T-helper 2 cell (primary cell): Measurements from ENCODE around the gene TROAP.

Experiments
- DNase-seq, 5 experiments: peaks; one replicate each; pipeline versions ENCODE4 v3.0.0 to v3.0.0-alpha.2; 2012 to 2022

Gene TROAP

DNA sequence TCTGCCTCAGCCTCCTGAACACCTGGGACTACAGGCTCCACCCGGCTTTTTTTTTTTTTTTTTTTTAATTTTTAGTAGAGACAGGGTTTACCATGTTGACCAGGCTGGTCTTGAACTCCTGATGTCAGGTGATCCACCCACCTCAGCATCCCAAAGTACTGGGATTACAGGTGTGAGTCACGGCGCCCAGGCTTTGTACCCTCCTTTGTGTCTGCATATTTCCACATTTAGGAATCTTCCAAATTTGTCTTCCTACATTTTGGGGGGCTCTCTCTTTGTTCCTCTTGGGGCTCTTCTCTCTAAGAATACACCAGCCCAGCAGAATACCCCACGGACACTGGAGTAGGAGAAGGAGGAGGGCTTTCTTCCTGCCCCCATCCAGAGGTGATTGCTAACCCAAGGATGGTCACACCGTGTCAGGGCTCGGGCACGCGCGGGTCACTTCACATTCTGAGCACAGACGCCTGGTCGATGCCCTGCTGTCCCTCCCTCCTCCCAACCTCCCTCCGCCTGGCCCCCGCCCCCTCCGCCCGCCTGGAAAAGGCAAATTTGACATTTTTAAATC is 21.5 kb downstream of the TROAP start:
- no peak for DNase-seq

GRCh38 chr12:49345051-49345824 is 22.2 kb downstream of the TROAP start:
- DNase-seq, result no peak

GRCh38 chr12:49345825-49346658 is 23.0 kb downstream of the TROAP start:
- DNase-seq, result no peak

DNA sequence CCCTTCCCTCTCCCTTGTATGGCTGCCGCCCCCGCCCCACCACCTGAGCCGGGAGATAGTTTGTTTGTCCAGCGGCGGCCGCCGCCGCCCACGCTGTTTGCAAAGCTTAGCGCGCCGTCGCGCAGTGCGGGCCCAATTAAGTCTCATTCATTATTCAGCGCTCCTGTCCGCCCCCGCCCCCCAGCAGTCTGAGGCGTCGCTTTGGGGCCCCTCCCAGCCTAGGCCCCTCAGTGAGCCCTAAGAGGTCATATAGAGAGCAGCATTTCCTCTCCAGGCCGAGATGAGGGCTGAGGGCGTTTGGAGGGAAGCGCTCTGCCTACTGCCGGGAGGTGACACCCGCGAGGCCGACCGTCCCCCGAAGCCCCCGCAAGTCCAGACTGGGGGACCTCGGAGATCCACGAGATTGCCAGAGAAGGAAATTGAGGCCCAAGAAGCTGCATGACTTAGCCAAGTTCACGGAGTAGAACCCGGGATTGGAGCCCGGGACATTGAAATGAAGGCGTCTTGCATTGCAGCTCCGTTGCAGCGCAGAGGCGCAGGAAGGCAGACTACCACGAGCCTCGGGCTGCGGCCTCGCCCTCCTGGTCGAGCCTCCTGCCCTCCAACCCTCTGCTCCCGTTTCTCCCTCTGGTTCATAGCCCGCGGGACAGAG is 23.7 kb downstream of the TROAP start, which contains the start of gene DNAJC22:
TSS of gene DNAJC22 (plus strand) at position 230 of the 652 bp plus-strand sequence. CDS start 1,985 bp downstream, outside the sequence.
- peak in 1 of 5 experiments; percentile 48 for DNase-seq

DNA sequence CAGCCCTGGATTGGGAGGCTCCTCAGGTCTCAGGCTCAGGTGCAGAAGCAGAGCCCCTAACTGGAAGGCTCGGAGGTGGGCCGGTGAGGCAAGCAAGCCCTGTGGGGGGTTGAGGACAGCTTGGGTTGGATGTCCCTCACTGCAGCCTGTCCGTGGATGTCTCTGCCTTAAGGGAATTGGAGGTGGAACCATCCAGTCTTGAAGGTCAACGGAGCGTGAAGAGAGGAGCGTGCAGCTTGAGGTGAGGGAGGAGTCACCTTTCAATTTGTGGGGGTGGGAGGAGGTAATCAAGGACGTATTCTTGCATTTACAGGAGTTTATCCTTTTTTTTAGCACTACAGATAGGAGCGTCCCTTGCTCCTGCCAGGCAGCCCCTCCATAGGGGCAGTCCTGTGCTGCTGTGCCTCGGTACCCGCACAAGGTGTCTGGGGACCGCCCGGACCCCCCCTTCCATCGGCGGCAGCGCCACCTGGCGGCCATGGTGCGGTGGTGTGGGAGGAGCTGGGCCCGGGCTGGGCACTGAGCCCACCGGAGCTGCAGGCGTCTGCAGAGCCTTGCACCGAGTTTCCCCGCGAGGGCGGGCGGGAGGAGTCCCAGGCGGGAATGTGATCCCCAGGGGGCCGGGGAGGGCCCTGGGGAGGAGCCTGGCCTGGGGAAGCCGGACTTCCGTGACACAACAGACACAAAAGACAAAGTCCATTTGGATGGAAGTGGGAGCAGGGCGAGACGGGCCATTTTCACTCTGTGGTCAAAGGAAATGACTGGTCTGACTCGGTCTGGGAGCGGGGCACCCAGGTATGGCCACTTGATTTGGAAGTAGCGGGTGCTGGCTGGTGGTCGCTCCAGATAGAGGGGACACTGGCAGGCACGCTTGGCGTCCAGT is 24.5 kb downstream of the TROAP start:
- peak; percentile 65 to 73 (median 70) for DNase-seq

DNA sequence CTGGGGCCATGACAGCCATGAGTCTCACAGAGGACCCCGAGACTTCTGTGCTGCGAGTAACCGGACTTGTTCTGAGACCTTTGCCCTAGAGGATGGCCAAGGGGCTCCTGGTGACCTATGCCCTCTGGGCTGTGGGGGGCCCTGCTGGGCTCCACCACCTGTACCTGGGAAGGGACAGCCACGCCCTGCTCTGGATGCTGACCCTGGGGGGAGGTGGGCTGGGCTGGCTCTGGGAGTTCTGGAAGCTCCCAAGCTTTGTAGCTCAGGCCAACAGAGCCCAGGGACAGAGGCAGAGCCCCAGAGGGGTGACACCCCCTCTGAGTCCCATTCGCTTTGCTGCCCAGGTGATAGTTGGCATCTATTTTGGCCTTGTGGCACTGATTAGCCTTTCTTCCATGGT is 25.7 kb downstream of the TROAP start:
- DNase-seq, result no peak

DNA sequence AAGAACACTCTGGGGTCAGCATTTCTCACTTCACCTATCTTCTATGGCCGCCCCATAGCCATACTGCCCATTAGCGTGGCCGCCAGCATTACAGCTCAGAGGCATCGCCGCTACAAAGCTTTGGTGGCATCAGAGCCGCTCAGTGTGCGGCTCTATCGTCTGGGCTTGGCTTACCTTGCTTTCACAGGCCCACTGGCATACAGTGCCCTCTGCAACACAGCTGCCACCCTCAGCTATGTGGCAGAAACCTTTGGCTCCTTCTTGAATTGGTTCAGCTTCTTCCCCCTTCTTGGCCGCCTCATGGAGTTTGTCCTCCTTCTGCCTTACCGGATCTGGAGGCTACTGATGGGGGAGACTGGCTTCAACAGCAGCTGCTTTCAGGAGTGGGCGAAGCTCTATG is 26.2 kb downstream of the TROAP start:
- DNase-seq, result no peak

GRCh38 chr12:49352351-49352750 is 29.3 kb downstream of the TROAP start:
- no peak for DNase-seq

DNA sequence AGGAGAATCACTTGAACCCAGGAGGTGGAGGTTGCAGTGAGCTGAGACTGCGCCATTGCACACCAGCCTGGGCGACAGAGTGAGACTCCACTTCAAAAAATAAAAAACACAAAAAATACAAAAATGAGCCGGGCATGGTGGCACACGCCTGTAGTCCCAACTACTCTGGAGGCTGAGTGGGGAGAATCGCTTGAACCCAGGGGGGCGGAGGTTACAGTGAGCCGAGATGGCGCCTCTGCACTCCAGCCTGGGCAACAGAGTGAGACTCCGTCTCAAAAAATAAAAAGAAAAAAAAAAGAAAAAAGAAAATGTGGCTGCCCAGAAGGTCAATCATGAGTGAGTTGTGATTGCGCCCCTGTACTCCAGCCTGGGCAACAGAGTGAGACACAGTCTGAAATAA is 32.9 kb downstream of the TROAP start:
- DNase-seq, result no peak

DNA sequence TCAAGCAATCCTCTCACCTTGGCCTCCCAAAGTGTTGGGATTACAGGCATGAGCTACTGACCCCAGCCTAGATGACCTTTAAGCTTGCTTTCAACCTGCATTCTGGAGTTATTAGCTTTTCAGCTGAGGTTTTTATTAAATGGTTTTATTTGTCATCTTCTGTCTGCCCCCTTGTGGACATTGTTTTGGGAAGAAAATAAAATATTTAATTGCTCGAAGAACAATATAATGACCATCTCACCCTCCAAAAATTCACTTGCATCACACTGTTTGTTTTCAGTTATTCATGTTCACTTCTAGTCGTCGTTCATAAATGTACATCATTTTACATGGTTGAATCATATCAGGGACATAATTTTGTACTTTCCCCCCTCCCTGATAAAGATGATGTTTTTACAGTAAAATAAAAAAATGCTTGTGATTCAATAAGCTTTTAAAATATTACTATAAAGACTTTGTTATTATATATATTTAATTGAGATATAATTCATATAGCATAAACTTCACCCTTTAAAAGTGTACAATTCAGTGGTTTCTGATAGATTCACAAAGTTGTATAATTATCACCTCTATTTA is 34.1 kb downstream of the TROAP start:
- DNase-seq, result no peak

DNA sequence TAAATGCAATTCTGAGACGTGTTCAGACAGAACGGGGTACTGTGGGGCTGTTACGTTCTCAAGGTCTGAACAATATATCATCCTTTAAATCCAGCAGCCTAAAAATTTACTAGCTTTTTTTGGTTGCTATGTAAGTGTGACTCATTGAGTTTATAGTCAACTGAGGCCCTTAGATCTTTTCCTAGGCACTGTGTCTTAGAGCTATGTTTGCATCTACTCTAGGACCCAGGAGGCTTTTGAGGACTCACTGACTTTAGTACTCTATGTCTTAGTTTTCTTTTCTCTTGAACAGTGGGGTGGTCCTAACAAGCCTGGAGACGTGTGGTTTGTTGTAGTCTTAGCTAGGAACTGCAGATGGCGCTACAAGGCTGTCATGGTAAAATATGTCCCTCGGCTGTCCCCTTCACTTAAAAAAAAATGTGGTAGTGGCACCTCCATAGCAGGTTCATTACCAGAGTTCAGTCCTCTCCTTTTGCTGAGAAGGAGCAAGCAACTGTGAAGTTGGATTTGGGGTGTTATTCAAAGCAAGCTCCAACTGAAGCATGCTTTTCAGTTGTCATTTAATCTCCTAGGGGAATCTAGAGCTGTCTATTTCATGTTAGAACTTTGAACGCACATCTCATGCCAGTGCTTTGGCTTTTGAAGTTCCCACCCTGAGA is 35.6 kb downstream of the TROAP start:
- DNase-seq, result peak in 3 of 5 experiments; percentile 34 to 79 (median 47)

- DNase-seq, result no peak
These were observed 36.6 kb downstream of the TROAP start for GRCh38 chr12:49359671-49360070.

DNA sequence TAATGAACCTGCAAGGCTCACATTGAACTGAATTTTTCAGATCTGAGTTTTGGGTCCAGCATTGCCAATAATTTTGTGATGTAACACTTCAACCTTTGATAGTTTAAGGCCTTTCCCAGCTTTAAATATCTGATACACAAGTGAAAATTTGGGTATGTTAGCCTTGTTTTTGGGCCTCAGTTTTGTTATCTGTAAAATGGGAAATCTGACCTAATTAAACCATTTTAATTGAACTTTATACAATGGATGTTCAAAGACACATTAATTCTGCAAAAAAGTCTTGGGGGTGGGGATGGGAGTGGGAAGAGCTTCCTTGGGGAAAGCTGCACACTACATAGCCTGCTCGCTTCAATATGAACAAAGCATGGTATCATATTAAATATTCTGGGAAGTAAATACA is 39.0 kb downstream of the TROAP start:
- no peak for DNase-seq

DNA sequence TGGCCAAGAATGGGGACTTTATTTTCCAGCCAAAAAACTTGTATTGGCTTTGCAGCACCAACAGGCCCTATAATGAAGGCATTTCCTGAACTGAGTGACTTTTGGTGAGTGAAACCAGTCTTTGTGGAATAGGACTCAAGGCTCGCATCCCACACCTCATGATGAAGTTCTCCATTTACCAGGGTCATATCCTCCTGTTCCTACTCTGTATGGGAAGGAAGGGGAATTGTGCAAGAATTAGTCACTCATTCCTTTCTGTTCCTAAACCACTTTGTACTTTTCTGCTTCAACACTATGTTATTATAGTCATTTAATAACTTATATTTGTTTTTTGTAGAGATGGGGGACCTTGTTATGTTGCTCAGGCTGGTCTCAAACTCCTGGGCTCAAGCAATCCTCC is 41.9 kb downstream of the TROAP start:
- DNase-seq, result no peak

- DNase-seq, result no peak
These were observed 42.5 kb downstream of the TROAP start for GRCh38 chr12:49365542-49365941.

DNA sequence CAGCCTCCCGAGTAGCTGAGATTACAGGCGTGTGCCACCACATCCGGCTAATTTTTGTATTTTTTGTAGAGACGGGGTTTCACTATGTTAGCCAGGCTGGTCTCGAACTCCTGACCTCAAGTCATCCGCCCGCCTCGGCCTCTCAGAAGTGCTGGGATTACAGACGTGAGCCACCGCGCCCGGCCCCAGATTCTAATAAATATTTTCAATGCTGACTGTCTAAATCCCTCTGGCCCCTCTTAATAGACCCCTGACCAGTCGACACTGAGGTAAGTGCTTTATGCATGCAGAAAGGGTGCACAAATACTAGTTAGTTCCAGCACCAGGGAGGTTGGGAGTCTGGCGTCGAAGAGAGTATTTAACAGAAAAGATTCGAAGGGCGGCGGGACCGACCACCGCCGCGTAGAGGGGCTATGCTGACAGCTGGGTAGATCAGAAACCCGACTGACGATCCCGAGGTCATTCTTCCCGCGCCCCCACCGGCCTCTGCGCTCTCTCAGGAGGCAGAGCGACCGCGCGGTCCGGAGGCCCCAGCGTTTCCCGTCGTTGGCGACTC is 43.1 kb downstream of the TROAP start:
- no peak for DNase-seq

- peak; percentile 63 to 92 (median 77) for DNase-seq
These were observed 43.8 kb downstream of the TROAP start for GRCh38 chr12:49366652-49367380.

GRCh38 chr12:49367381-49368239 is 44.6 kb downstream of the TROAP start, which contains the start of gene SPATS2:
Gene SPATS2, plus strand, starts transcription at chr12:49367462. Its CDS starts 93,551 bp downstream, at chr12:49461013.
- no peak for DNase-seq

GRCh38 chr12:49368240-49368600 is 45.2 kb downstream of the TROAP start:
- DNase-seq, result no peak
